Limb (tissue), 2 donors: ENCODE measurements around the gene KLF15.

Experiments used
- DNase-seq, 2 donors: peaks; one replicate each; pipeline ENCODE4 v3.0.0-alpha.2; 2016; ENCODE audit errors: extremely low spot score in 2 of 2

The KLF15 gene

DNA sequence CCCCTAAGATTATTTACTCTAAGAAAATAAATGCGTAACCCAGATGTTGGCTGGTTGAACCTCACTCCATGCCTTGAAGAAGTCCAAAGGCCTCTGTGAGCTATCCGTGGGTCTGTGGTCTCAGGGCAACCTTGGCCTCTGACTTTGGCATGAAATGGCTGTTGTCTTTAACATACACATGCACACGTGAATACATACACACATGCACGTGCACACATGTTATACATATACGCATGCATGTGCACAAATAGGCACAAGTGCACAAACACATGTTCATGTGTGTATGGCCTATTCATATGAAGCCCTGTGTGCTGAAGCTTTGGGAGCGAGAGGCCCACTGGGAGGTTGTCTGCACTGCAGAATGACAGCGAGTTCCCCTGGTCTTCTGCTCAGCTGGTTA lies 50.8 kb downstream of the KLF15 start:
- DNase-seq, result no peak

- no peak for DNase-seq
Observed at GRCh38 chr3:126305427-126305826, 51.8 kb downstream of the KLF15 start.

GRCh38 chr3:126304704-126305103 lies 52.5 kb downstream of the KLF15 start:
- DNase-seq, result no peak

GRCh38 chr3:126304291-126304690 lies 52.9 kb downstream of the KLF15 start:
- DNase-seq, result no peak

DNA sequence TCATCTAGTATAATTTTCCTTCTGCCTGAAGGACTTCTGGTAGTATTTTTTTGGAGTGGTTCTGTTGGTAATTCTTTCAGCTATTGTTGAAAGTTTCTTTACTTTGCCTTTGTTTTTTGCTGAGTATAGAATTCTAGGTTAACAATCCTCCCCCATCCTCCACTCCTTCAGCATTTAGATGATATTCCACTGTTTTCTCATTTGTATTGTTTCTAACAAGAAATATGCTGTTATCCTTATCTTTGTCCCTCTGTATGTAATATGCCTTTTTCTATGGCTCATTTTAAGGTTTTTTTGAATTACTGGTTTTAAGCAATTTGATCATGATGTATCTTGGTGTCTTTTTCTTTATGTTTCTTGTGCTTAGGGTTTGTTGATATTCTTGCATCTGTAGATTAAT lies 53.9 kb downstream of the KLF15 start:
- DNase-seq, result no peak

DNA sequence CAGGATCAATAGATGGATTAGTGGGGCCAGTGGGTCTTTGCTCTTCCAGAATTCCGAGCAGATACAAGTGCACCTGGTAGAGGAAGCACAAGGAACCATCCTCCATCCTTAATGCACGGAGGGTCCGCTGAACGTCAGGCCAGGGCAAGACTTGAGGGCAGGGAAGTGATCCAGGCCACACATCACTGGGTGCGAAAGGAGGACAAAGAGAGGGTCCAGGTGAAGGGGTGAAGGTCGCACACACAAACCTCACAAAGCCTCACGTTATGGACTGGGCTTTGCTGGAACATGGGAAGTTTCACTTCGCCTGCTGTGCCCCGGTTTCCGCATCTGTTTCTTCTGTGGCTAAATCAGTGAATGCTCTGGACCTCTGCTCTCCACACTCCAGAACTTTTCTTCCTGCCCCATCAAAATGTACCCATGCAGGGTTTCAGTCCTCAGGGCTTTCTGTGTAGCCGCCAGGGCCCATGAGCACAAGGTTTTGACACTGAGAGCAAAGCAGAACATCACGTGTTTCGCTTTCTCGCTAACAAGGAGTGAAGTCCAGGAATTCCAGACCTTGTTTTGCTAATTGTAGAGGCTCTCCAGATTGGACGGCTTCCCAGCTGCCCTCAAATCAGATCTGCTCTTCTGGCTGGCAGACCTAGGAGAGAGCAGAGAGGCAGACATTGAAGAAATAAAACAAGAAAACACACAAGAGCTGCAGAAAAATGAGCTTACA lies 56.3 kb downstream of the KLF15 start:
- DNase-seq, result no peak

- no peak for DNase-seq
Observed at GRCh38 chr3:126300001-126300760, 57.0 kb downstream of the KLF15 start.

- no peak for DNase-seq
Observed at GRCh38 chr3:126295407-126295939, 61.7 kb downstream of the KLF15 start.

DNA sequence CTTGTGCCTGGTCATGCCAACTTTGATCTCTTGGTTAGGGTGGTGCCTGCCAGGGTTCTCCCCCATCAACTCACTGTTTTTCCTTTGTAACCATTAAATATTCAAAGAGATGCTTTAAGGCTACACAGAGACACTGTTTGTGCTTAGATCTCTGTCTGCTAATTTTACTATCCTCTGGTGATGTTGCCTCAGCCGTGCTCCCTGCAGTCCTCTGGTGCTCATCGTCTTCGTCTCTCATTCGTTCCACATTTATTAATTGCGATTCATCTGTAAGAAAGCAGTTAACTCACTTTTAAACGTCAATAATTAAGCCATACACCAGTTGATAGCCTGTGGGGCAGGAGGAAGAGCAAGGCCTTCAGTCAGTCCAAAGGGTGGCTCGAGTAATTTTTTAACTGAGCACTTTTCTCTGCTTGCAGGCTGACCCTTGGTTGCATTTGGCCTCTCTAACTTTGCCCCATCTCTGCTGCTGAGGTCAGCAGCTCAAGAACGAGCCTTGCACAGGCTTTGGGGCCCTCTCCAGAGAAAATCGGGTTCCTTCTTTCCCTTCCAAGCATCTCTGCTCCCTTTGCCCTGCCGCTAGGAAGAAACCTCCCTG lies 62.9 kb downstream of the KLF15 start:
- no peak for DNase-seq

- no peak for DNase-seq
Observed at GRCh38 chr3:126293370-126294082, 63.7 kb downstream of the KLF15 start.
